Hematopoietic multipotent progenitor cell treated with erythropoietin and hydrocortisone succinate and interleukin-3 and kit ligand, for 17 days (in vitro differentiated cells): Measurements from ENCODE around the gene TRPM6.
"Not testable (repeated sequence)": the region's sequence is repeated elsewhere in the genome, so short reads cannot be mapped to it uniquely, and the experiment has no call there.

Experiments
- DNase-seq: peaks from one replicate; pipeline ENCODE4 v3.0.0-alpha.2; 2015; ENCODE audit warnings: low spot score

Gene TRPM6

GRCh38 chr9:74859786-74860185 lies 27.9 kb downstream of the TRPM6 start:
- DNase-seq: no peak

GRCh38 chr9:74858751-74859414 lies 28.8 kb downstream of the TRPM6 start:
- DNase-seq: no peak

- no peak for DNase-seq
Observed at GRCh38 chr9:74856989-74857388, 30.7 kb downstream of the TRPM6 start.

- no peak for DNase-seq
Observed at GRCh38 chr9:74855072-74855471, 32.6 kb downstream of the TRPM6 start.

DNA sequence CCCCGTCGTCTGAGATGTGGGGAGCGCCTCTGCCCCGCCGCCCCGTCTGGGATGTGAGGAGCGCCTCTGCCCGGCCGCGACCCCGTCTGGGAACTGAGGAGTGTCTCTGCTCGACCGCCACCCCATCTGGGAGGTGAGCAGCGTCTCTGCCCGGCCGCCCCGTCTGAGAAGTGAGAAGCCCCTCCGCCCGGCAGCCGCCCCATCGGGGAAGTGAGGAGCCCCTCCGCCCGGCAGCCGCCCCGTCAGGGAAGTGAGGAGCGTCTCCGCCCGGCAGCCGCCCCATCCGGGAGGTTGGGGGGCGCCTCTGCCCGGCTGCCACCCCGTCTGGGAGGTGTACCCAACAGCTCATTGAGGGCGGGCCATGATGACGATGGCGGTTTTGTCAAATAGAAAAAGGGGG lies 34.7 kb downstream of the TRPM6 start:
- DNase-seq: not testable (repeated sequence)

- no peak for DNase-seq
Observed at GRCh38 chr9:74848153-74848525, 39.6 kb downstream of the TRPM6 start.

DNA sequence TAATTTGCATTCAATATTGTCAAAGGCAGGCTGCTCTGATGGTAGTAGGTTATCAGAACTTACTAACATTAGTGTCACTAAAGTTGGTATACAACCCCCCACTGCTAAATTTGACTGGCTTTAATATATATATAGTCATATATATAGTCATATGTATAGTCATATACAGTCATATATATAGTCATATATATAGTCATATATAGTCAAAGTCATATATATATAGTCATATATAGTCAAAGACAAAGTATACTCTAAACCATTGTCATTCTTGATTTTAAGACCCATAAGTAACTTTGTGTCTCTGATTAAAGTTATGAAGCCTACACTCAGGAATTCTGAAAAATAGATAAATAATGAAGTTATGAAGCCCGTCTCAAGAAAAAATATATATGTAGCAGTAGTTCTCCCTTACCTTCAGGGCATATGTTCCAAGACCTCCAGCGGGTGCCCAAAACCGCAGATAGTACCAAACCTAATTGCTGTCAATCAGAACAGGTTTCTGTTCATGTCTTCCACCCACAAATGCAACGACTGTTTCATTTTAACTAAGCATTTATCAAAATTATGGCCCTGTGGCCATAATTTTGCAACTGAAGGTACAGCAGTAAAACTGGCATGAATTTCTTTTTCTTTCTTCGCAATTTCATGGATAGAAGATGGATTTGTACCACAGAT lies 40.1 kb downstream of the TRPM6 start:
- DNase-seq: no peak

DNA sequence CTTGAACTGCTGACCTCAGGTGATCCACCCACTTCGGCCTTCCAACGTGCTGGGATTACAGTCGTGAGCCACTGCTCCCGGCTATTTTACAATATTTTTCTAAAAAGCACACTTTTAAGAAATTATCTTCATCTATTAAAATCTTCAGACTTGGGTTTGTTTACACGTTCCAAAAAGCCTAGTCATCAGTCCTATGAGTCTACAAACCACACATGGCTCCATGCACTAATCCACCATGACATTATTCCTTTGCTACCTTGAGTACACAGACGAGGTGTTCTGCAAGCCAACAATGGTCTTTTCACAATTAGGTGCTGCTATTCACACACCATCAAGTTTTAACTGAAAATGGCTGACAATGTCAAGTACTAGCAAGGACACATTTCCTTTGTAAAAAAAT lies 41.0 kb downstream of the TRPM6 start:
- no peak for DNase-seq

GRCh38 chr9:74838351-74838750 lies 49.4 kb downstream of the TRPM6 start:
- no peak for DNase-seq

GRCh38 chr9:74824654-74825053 lies 63.1 kb downstream of the TRPM6 start:
- DNase-seq: no peak

- DNase-seq: no peak
Observed at GRCh38 chr9:74821636-74822035, 66.1 kb downstream of the TRPM6 start.

- no peak for DNase-seq
Observed at GRCh38 chr9:74817816-74818215, 69.9 kb downstream of the TRPM6 start.

- no peak for DNase-seq
Observed at GRCh38 chr9:74817281-74817810, 70.4 kb downstream of the TRPM6 start.

DNA sequence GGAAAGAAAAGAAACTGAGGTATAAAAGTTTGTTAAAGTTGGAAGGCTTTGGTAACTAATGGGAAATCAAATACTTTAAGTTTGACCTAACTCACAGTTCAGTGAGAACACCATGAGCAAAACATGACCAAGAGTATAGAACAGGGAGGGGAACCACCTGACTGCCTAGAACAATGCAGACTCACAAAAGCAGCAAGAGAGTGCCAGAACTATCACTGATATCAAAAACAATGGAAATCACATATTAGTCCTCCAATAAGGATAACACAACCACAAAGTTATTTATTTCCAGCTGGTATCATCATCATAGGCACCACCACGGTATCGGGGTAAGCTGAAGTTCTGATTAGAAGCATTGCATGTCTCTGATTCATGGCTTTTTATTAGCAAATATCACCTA lies 77.5 kb downstream of the TRPM6 start:
- no peak for DNase-seq

GRCh38 chr9:74804018-74804385 lies 83.7 kb downstream of the TRPM6 start:
- DNase-seq: no peak

GRCh38 chr9:74803376-74804017 lies 84.2 kb downstream of the TRPM6 start:
- no peak for DNase-seq

- DNase-seq: no peak
Observed at GRCh38 chr9:74800226-74800625, 87.5 kb downstream of the TRPM6 start.

- DNase-seq: no peak
Observed at GRCh38 chr9:74795803-74796202, 91.9 kb downstream of the TRPM6 start.

- DNase-seq: no peak
Observed at GRCh38 chr9:74795081-74795480, 92.6 kb downstream of the TRPM6 start.

- DNase-seq: no peak
Observed at GRCh38 chr9:74784506-74784905, 103.2 kb downstream of the TRPM6 start.

- DNase-seq: no peak
Observed at GRCh38 chr9:74783408-74783807, 104.3 kb downstream of the TRPM6 start.

DNA sequence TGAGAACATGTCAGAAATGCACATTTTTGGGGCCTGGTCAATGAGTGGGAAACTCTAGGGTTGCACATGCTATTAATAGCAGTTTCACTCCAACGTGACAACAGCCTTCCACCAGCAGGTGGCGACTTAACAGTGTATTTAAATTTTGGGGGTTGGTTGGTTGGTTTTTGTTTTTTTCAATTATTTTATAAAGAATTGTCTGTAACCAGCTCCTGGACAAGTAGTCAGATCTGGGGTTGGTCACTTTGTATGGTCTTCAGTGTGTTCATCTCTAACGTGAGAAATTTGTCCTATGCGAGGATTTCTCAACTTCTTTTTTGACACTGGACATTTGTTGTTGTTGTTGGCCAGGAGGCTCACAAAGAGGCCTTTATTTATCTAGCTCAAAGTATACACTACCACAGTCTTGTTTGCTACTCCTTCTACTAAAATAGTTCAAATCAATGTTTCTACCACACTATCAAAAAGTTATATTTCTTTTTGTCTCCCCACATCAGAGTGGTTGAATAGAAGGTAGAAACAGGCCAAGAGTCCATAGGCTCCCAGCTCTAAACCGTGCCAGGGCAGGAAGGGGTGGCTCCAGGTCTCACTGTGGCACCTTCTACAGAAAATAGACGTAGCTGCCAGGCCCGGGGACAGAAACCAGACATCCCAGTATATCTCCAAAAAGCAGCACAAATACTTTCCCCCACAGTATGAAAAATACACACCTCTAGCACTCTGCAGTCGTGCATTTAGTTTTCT lies 110.4 kb downstream of the TRPM6 start:
- peak; percentile 72 for DNase-seq

- DNase-seq: no peak
Observed at GRCh38 chr9:74775396-74775795, 112.3 kb downstream of the TRPM6 start.
